Measurements from ENCODE around the gene A4GALT. TPM values are rescaled to one million over a fixed set of nuclear protein-coding genes. Genes with fewer than 3 reads are reported as not detected.

A4GALT gene
- total and polyA plus RNA-seq, 2 donors (not counting 3 experiments of a cell fraction or from before 2014, with no cell fraction given) = 5.4 to 20.7 TPM

DNA sequence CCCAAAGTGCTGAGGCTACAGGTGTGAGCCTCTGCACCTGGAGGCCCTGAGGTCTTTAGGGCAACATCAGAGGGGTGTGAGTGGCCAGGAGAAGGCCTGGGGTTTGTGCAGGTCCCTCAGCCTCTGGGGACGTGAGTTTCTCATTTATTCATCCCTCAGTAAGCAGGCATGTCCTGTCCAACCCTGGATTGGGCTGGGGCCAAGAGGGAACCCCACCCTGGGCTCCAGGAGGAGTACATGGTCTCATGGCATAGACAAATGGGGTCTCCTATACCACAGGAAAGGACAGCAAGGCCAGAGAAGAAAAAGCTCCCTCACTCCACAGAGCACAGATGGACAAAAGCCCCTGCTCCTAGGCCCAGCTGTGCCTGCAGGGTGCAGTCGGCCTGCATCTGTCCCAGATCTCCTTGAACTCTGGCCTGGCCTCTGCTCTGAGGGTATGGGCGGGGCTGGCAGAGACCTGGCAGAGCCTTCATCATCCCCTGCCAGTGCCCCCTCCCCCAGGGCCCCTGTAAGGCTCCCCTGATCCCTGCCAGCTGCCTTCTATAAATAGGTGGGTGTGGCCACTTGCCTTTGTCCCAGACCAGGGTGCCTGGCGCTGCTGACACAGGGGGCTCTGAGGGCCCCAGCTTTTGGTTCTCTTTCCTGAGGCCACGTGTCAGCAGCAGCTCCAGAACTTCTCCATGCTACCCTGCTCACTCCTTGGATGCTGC lies 34.6 kb downstream of the A4GALT start:
- Histone ChIP-seq H4K20me1 (replicated peaks; ENCODE audit: control insufficient read depth, extremely low read depth, insufficient read depth, low read length) (no peaks in the 10 kb centered on the region), H3K9ac (replicated peaks; ENCODE audit: extremely low read depth, insufficient read depth, low read length) (no peak overlapping the region), H2AFZ (ENCODE audit: low read depth, low read length) (no peak overlapping the region), H3K4me1 (ENCODE audit: control insufficient read depth, extremely low read depth, insufficient read depth, low read length) (no peaks in the 10 kb centered on the region), H3K4me2 (ENCODE audit: insufficient read depth, low read length) (no peak overlapping the region), H3K4me3 (replicated peaks in 1 of 3; ENCODE audit: insufficient read depth in 1 of 3, low read depth in 1 of 3, low read length in 3 of 3) (no peak overlapping the region), H3K79me2 (ENCODE audit: control insufficient read depth, insufficient read depth, low read length) (no peaks in the 10 kb centered on the region), H3K36me3 (ENCODE audit: control insufficient read depth in 2 of 2, extremely low read depth in 1 of 2, insufficient read depth in 2 of 2, low read length in 2 of 2) (no peaks in the 10 kb centered on the region), H3K27me3 (ENCODE audit: control insufficient read depth in 2 of 2, insufficient read depth in 2 of 2, low read length in 2 of 2) (no peaks in the 10 kb centered on the region), H3K27ac (ENCODE audit: insufficient read depth, low read depth, low read length) (no peak overlapping the region), H3K9me1 (replicated peaks; ENCODE audit: control insufficient read depth, extremely low read depth, insufficient read depth, low read length) (no peaks in the 10 kb centered on the region), H3K9me3 (replicated peaks; ENCODE audit: control insufficient read depth, insufficient read depth, low read length) (no peaks in the 10 kb centered on the region)
- intact Hi-C loops (cut with micrococcal nuclease) (no loop called here), dilution Hi-C loops (cut with MboI; ENCODE audit: extremely low pct_ligation_motif_present, low sequenced_read_pairs) (no loop called here)
- no TSS peak for BruUV-seq (replicated peaks)
- ChIA-PET POLR2A (no interaction called here), CTCF (no interaction called here)
- no peak for TF ChIP-seq CTCF (IDR thresholded peaks at IDR 0.05; ENCODE audit: extremely low read depth in 1 of 2, insufficient read depth in 1 of 2, low read depth in 1 of 2, low read length in 2 of 2)
- no peak for TF ChIP-seq FOS (IDR thresholded peaks at IDR 0.05; ENCODE audit: borderline replicate concordance, insufficient read depth, low read length)
- no peak for TF ChIP-seq POLR2AphosphoS5 (IDR thresholded peaks at IDR 0.05; ENCODE audit: insufficient read depth, low read depth, low read length)
- TF ChIP-seq EZH2 (IDR thresholded peaks at IDR 0.05; ENCODE audit: borderline replicate concordance, low read depth, low read length, severe bottlenecking) = no peak
- TF ChIP-seq GATA2 (IDR thresholded peaks at IDR 0.05; ENCODE audit: insufficient read depth, insufficient read length, low read depth, low read length) = no peak
- no peak for TF ChIP-seq POLR2A (IDR thresholded peaks at IDR 0.05; ENCODE audit: low read depth, low read length)
- no peak for TF ChIP-seq MYC (IDR thresholded peaks at IDR 0.05; ENCODE audit: low read depth, low read length)
- TF ChIP-seq JUN (IDR thresholded peaks at IDR 0.05; ENCODE audit: borderline replicate concordance, insufficient read depth, insufficient read length, low read depth) = no peak
- TF ChIP-seq MAX (IDR thresholded peaks at IDR 0.05; ENCODE audit: insufficient read depth, insufficient read length) = no peak
- DNase-seq (ENCODE audit: low read depth, low spot score) (no peak), FAIRE-seq (no peak)
